Measurements from ENCODE around the gene TRPC4AP.

Gene TRPC4AP

DNA sequence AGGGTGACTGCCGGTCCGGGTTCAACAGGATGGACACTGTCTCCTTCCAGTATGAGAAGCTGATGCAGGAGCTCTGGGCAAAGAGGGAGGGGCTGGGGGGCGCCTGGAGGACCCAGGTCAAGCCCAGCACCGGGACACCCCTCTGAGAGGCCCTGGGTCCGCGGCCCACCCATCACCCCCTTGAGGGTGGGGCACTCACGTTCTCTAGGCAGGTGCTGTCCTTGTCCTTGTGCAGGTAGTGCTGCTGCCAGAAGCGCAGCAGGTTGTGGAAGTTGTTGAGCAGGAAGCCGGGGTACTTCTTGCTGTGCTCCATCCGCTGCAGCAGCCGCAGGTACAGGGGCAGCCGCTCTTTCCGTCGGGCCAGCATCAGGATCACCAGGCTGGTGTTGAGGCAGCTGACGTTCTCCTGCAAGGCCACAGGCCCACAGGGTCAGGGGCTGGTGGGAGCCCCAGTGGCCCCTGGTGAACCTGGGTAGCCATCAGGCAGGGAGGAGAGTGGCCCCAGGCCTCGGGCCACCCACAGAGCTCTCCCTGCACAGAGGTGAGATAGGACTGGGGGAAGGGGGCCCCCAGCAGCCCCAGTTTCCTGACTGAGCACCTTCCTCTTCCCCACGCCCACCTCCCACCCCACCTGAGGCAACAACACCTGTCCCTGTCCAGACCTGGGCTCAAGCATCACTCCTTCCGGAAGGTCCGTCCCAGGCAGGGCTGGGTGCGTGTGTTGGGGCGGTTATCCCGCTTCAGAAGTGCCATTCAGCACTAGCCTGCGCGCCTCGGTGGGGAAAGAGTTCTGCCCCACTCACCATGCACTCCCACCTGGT, 89.2 kb downstream of the TRPC4AP start:
- no peak for DNase-seq (ENCODE audit: low read depth in 4 of 4, low spot score in 1 of 4)

DNA sequence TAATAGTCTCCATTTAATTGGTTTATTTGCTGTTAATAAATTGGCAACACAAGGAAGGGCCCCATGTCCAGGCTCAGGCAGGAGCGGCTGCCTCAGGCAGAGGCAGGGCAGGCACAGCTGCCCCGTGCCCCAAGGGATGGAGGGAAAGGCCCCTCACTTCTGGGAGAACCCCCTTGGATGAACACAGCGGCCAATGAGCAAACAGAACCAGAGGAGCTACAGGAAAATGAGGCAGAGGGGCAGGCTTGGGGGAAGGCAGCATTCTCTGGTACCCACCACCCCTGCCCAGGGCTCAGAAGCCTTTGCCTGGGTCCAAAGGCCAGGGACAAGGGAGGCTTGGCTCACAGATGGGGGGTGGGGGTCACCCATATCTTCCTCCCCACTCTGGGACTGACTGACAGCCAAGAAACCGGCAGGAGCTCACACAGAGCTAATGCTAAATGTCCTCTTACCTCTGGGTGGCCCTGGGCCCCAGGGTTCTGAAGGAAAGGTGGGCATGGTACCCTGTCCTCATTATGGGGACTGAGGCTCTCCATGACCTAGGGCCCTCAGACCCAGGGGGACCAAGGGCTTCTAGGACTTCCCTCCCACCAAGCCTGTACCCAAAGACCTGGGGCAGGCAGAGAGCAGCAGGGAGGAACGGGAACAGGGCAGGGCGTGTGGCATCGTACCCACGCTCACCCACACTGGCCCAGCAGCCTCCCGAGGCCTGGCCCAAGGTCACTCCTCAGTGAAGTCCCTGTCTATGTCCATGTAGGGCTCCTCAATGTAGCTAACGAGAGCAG, 90.0 kb downstream of the TRPC4AP start:
- DNase-seq (ENCODE audit: low read depth in 4 of 4, low spot score in 1 of 4), result no peak

DNA sequence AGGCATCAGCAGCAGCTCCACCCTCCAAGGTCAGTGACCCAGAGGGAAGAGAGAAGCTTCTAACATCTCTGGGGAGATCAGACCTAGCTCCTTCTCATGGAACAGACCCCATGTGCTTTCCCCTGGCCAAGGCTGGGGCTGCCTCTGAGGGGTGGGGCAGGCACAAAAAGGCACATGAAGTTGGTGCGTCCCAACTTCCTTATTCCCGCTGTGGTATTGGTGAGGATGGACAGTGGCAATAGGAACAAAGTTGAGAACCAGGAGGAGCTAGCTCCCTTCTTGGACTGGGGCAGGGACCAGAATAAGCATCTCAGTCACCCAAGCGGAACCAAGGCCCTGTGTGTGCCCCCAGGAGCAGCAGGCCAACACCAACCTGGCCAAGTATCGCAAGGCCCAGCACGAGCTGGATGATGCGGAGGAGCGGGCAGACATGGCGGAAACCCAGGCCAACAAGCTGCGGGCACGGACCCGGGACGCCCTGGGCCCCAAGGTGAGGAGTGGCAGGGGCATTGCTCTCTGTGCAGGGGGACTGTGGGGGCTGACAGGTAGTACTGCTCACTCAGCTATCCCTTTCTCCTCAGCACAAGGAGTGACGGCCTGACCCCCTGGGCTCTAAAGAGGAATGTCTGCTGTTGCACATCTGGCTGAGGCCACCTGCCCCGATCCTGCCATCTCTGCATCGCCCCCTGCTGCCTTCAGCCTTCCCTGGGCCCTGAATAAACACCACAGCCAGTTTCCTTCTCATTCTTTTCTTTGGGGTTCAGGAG, 90.8 kb downstream of the TRPC4AP start:
- no peak for DNase-seq (ENCODE audit: low read depth in 4 of 4, low spot score in 1 of 4)

DNA sequence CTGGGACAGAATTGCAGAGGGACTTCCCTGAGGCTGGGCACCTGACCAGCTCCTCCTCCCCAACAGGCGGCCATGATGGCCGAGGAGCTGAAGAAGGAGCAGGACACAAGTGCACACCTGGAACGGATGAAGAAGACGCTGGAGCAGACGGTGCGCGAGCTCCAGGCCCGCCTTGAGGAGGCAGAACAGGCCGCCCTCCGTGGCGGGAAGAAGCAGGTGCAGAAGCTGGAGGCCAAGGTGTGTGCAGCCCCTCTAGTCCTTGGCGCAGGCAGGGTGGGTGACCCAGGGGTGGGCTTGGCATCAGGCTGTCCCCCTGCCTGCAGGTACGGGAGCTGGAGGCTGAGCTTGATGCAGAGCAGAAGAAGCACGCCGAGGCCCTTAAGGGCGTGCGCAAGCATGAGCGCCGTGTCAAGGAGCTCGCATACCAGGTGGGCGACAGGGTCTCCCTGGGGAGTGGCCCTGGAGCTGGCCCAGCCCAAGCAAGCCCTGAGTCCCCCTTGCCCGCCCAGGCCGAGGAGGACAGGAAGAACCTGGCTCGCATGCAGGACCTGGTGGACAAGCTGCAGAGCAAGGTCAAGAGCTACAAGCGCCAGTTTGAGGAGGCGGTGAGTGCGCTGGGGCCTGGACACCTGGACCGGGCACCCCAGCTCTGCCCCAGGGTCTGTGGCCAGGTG, 91.5 kb downstream of the TRPC4AP start:
- no peak for DNase-seq (ENCODE audit: low read depth in 4 of 4, low spot score in 1 of 4)

DNA sequence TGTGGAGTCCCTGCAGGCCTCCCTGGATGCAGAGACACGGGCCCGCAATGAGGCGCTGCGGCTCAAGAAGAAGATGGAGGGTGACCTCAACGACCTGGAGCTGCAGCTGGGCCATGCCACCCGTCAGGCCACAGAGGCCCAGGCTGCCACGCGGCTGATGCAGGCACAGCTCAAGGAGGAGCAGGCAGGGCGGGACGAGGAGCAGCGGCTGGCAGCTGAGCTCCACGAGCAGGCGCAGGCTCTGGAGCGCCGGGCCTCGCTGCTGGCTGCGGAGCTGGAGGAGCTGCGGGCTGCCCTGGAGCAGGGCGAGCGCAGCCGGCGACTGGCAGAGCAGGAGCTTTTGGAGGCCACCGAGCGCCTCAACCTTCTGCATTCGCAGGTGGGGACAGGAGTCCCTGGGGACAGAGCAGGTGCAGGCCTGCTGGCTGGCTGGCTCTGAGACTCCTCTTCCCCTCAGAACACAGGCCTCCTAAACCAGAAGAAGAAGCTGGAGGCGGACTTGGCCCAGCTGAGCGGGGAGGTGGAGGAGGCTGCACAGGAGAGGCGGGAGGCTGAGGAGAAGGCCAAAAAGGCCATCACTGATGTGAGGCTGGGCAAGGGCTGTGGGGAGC, 92.2 kb downstream of the TRPC4AP start:
- no peak for DNase-seq (ENCODE audit: low read depth in 4 of 4, low spot score in 1 of 4)

DNA sequence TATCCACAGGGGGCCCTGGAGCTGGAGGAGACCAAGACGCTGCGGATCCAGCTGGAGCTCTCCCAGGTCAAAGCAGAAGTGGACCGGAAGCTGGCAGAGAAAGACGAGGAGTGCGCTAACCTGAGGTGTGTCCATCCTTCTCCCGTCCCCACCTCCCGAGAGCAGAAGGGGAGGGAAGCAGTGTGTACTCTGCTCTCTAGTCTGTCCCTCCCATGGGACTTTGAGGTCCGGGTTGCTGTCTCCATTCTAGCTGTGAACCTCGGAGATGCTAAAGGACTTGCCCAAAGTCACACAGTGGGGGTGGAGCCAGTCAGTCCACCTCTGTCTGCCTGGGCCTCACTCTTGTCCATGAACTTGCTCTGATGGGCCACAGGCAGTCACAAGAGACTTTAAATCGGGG, 92.8 kb downstream of the TRPC4AP start:
- DNase-seq (ENCODE audit: low read depth in 4 of 4, low spot score in 1 of 4), result no peak

GRCh38 chr20:34999021-34999451, 93.6 kb downstream of the TRPC4AP start:
- DNase-seq (ENCODE audit: low read depth in 4 of 4, low spot score in 1 of 4), result no peak

GRCh38 chr20:34998331-34998950, 94.2 kb downstream of the TRPC4AP start:
- DNase-seq (ENCODE audit: low read depth in 4 of 4, low spot score in 1 of 4), result no peak

GRCh38 chr20:34997774-34998173, 94.8 kb downstream of the TRPC4AP start:
- no peak for DNase-seq (ENCODE audit: low read depth in 4 of 4, low spot score in 1 of 4)

- DNase-seq (ENCODE audit: low read depth in 4 of 4, low spot score in 1 of 4), result no peak
Observed at GRCh38 chr20:34997131-34997561, 95.5 kb downstream of the TRPC4AP start.

- no peak for DNase-seq (ENCODE audit: low read depth in 4 of 4, low spot score in 1 of 4)
Observed at GRCh38 chr20:34996243-34997028, 96.2 kb downstream of the TRPC4AP start.

- DNase-seq (ENCODE audit: low read depth in 4 of 4, low spot score in 1 of 4), result no peak
Observed at GRCh38 chr20:34995696-34996095, 96.9 kb downstream of the TRPC4AP start.

GRCh38 chr20:34995192-34995591, 97.4 kb downstream of the TRPC4AP start:
- DNase-seq (ENCODE audit: low read depth in 4 of 4, low spot score in 1 of 4), result no peak

DNA sequence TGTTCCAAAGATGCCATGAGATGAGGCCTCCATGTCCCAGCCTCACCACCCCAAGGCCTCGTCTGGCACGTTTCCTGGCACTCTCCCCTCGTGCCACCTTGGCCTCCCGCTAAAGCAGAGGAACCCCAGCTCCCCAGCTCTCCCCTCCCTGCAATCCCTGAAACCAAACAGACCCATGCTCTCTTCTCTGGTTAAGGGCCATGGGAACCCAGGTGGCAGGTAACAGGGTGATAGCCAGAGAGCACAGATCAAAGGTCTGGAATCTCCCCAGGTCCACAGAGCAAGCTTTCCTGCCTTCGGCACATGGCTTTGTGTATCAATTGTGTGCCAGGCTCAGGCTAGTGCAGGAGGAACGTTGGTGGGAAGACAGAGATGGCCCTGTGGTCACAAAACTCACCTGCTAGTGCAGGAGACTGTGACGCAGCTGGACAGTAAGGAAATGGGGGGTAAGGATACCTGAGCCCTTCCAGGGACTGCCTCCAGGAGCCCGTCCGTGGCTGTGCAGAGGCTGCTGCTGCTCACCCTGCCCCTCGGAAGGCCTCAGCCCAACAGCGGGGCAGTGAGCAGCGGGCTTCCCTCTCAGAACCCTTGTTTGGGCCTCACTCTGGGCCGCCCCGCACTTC, 98.0 kb downstream of the TRPC4AP start:
- no peak for DNase-seq (ENCODE audit: low read depth in 4 of 4, low spot score in 1 of 4)

- no peak for DNase-seq (ENCODE audit: low read depth in 4 of 4, low spot score in 1 of 4)
Observed at GRCh38 chr20:34993941-34994508, 98.6 kb downstream of the TRPC4AP start.

DNA sequence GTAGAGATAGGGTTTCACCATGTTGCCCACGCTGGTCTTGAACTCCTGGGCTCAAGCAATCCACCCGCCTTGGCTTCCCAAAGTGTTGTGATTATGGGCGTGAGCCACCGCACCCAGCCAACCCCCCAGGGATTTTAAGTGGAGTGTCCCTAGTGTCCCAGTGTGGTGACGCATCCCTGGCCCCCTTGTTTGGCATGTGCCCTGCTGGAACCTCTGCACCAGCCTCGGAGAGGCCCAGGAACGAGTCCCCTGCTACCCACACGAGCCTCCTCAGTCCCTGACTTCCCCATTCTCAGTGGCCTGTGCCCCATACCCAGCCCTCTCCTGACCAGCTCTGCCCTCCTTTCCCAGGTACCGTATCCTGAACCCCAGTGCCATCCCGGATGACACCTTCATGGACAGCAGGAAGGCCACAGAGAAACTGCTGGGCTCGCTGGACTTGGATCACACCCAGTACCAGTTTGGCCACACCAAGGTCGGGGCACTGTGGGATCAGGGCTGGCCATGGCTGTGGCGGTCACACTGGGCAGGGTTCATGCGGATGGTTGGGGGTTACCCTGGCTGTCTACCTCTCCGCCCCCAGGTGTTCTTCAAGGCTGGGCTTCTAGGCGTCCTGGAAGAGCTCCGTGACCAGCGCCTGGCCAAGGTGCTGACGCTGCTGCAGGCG, 99.7 kb downstream of the TRPC4AP start:
- no peak for DNase-seq (ENCODE audit: low read depth in 4 of 4, low spot score in 1 of 4)

- no peak for DNase-seq (ENCODE audit: low read depth in 4 of 4, low spot score in 1 of 4)
Observed at GRCh38 chr20:34990661-34991214, 101.9 kb downstream of the TRPC4AP start.

GRCh38 chr20:34990231-34990630, 102.4 kb downstream of the TRPC4AP start:
- DNase-seq (ENCODE audit: low read depth in 4 of 4, low spot score in 1 of 4), result no peak
